H1 (cell line): ENCODE data around the gene SNHG17. TPM values are rescaled to one million over a fixed set of nuclear protein-coding genes. Genes with fewer than 3 reads are reported as not detected.

ENCODE experiments used
- POU5F1 ChIP-seq: IDR thresholded peaks from 2 replicates; pipeline ENCODE4 v1.6.1; 2011; ENCODE audit warnings: low read depth, mild to moderate bottlenecking, low read length, moderate library complexity
- polyA plus RNA-seq, 7 experiments: library from polyadenylated mRNA; depleted of rRNA in 3 of 7; stranded (reverse) in 5 of 7; unstranded in 2 of 7; fragments of >200 nt in 5 of 7; fragments of 200-250 nt in 2 of 7; gene quantifications; 1 replicate in 5 of 7; 2 replicates in 1 of 7; 4 replicates in 1 of 7; pipeline versions ENCODE4 v1.2.1 to v1.2.3, GENCODE V29; 2011 to 2013; ENCODE audit warnings: missing spikeins in 2 of 7, mixed read lengths in 2 of 7
- total RNA-seq: library from RNA; stranded (reverse); fragmentation: NEBNext Ultra II Directional; extraction: Animal tissue kit (Norgen Biotek cat#: 25700); gene quantifications from 2 replicates; pipeline ENCODE4 v1.2.1, GENCODE V29; 2021

The SNHG17 gene
- total and polyA plus RNA-seq, 2 of the 8 experiments (the other 6 are each of a cell fraction or from before 2014, with no cell fraction given): 59.4 to 59.8 TPM

GRCh38 chr20:38426006-38426897, 8.9 kb downstream of the SNHG17 start (continued):
- TF ChIP-seq POU5F1: no peak
